GM18858 (cell line): Measurements from ENCODE around the gene SIRT7.

Source experiments
- ATAC-seq: cut with Tn5 transposase; IDR thresholded peaks from one replicate; pipeline ENCODE4 v1.9.1; 2021; ENCODE audit not compliant: unreplicated experiment

The SIRT7 gene

GRCh38 chr17:81890447-81891302, 27.3 kb downstream of the SIRT7 start:
- ATAC-seq = peak; percentile 11

- ATAC-seq = no peak
These were observed 28.4 kb downstream of the SIRT7 start for GRCh38 chr17:81889602-81890001.

GRCh38 chr17:81888988-81889595, 28.9 kb downstream of the SIRT7 start:
- ATAC-seq = no peak

- ATAC-seq = no peak
These were observed 29.6 kb downstream of the SIRT7 start for GRCh38 chr17:81888105-81888987.

- ATAC-seq = no peak
These were observed 32.0 kb downstream of the SIRT7 start for GRCh38 chr17:81885869-81886548.

GRCh38 chr17:81885454-81885853, 32.5 kb downstream of the SIRT7 start:
- no peak for ATAC-seq

GRCh38 chr17:81884968-81885367, 33.0 kb downstream of the SIRT7 start:
- ATAC-seq = no peak

GRCh38 chr17:81884520-81884919, 33.5 kb downstream of the SIRT7 start:
- ATAC-seq = no peak

GRCh38 chr17:81879121-81879520, 38.9 kb downstream of the SIRT7 start:
- ATAC-seq = no peak

- no peak for ATAC-seq
These were observed 39.7 kb downstream of the SIRT7 start for GRCh38 chr17:81878294-81878693.

GRCh38 chr17:81877569-81877968, 40.4 kb downstream of the SIRT7 start:
- ATAC-seq = no peak

GRCh38 chr17:81871387-81872230, 46.4 kb downstream of the SIRT7 start:
- ATAC-seq = no peak

GRCh38 chr17:81870981-81871386, 47.0 kb downstream of the SIRT7 start, which contains the start of gene ARHGDIA:
ARHGDIA (minus strand) TSS chr17:81871337; CDS start chr17:81869930, 1,407 bp downstream.
- ATAC-seq = no peak

GRCh38 chr17:81870131-81870980, 47.6 kb downstream of the SIRT7 start:
- no peak for ATAC-seq

GRCh38 chr17:81869221-81870130, 48.5 kb downstream of the SIRT7 start:
- no peak for ATAC-seq

GRCh38 chr17:81868674-81869220, 49.2 kb downstream of the SIRT7 start:
- no peak for ATAC-seq

GRCh38 chr17:81867991-81868673, 49.8 kb downstream of the SIRT7 start:
- no peak for ATAC-seq
